GM19397 (cell line): ENCODE data around the gene CAPN15.

ENCODE experiments used
- ATAC-seq: cut with Tn5 transposase; IDR thresholded peaks from one replicate; pipeline ENCODE4 v1.9.1; 2021; ENCODE audit warnings: mild to moderate bottlenecking, moderate library complexity; ENCODE audit not compliant: unreplicated experiment

Gene CAPN15

DNA sequence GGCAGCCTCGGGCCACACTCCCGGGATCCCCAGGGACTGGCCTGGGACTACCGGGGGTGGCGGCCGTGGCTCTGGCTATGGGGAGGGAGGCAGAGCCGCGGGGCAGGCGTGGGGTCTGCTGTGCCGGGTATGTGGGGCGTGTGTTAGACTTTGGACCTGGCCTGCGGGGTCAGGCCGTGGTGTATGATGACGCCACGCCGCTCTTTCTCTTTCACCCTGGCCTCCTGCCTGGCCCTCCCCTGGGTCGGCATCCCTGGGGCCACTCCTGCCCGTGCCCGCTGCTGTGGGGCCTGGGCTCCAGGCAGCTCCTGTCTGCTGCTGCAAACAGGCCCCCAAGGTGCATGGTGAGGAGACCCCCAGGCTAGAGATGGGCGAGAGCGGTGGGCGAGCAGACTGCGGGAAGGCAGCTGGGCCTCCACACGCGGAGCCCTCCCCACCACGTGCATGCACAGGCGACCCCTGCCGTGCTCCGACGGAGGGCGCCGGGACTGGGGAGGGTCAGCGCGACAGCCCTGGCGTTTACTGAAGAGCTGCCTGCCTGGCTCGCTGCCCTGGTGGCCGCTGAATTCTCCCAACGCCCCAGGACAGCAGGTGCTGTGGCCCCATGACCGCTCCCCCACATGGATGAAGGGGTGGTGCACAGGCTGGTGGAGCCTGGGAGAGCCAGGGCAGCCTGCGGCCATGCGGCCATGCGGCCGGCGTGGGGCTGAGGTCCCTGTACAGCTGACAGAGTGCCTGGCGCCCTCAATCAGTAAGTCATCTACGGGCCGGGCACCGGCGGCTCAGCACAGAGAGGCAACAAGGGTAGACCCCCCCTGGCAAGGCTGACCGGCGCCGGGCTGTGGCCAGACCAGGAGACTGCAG is 16.0 kb downstream of the CAPN15 start:
- ATAC-seq = no peak

DNA sequence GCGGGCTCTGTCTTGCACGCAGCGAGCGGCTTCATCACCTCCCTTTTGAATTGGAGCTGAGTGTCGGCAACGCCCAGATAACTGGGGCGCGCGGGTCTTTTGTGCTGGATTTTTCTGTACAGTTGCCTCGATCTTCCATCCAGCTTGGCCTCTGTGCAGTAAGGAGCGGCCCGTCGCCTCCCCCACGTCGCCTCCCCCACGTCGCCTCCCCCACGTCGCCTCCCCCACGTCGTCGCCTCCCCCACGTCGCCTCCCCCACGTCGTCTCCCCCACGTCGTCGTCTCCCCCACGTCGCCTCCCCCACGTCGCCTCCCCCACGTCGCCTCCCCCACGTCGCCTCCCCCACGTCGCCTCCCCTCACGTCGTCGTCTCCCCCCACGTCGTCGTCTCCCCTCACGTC is 17.0 kb downstream of the CAPN15 start:
- no peak for ATAC-seq

- no peak for ATAC-seq
These were observed 19.6 kb downstream of the CAPN15 start for GRCh38 chr16:546909-547770.

- no peak for ATAC-seq
These were observed 21.1 kb downstream of the CAPN15 start for GRCh38 chr16:548586-548985.

DNA sequence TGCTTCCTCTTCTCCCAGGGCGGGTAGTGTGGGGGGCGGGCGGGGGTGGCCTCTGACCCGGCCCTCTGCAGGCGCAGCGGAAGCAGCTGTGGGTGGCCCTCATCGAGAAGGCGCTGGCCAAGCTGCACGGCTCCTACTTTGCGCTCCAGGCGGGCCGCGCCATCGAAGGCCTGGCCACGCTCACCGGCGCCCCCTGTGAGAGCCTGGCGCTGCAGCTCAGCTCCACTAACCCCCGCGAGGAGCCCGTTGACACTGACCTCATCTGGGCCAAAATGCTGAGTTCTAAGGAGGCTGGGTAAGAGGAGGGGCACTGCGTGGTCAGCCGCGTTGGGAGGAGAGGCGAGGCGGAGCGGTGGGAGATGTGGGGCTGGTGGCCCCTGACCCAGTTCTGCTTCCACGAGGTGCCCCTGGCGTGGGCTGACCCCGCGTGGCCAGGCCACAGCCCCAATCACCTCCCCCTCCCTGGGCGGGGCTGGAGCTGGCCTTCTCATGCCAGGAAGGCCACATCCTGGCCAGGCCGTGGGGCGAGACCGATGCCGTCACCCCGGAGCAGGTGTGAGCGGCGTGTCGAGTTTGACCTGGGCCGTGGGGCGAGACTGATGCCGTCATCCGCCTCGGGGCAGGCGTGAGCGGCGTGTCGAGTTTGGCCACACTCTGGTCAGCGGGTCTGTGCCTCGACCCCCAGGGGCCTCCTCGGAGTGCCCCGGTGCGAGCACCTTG is 22.2 kb downstream of the CAPN15 start:
- ATAC-seq = no peak

DNA sequence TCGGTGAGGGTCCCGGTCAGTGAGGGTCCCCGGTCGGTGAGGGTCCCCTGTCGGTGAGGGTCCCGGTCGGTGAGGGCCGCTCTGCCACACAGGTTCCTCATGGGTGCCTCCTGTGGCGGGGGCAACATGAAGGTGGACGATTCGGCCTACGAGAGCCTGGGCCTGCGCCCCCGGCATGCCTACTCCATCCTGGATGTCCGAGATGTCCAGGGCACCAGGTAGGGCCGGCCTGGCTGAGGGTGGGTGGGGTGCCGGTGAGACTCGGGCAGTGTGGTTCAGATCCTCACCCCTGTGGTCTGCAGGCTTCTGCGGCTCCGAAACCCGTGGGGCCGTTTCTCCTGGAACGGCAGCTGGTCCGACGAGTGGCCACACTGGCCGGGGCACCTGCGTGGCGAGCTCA is 23.7 kb downstream of the CAPN15 start:
- ATAC-seq = no peak

GRCh38 chr16:552171-552570 is 24.7 kb downstream of the CAPN15 start:
- ATAC-seq = no peak

GRCh38 chr16:553601-554296 is 26.2 kb downstream of the CAPN15 start:
- ATAC-seq = no peak

- ATAC-seq = no peak
These were observed 26.7 kb downstream of the CAPN15 start for GRCh38 chr16:554297-554621.

DNA sequence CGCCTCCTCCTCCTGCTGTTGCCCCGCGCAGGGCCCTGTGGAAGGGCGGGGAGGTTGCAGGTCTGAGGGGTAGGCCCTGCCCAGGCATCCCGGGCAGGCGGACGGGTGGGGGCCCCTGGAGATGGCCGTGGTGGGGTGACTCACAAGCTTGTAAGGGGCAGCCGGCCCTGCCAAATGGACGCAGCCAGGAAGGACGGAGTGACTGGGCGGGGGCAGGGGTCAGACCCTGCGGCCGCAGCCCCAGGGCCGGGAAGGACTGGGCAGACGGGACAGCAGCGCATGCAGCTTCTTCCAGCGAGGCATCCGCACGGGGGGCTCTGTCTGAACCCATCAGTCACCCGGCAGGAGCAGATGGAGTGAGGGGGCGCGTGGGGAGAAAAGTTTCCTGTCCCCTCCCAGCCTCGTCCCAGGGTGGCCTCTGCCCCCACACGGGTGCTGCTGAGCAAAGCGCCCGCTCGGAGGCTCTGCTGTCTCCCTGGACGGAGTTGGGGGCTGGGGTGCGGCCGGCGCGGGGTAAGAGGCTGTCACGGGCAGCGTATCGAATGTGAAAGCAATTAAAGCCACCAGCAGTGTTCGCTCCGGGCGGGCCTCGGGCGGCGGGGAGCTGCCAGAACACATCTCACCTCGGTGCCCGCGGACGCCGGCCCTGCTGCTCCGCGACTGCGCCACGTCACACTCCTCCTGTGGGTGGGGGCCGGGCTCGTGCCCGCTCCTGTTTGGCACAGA is 27.3 kb downstream of the CAPN15 start:
- no peak for ATAC-seq

GRCh38 chr16:555528-556473 is 28.3 kb downstream of the CAPN15 start:
- no peak for ATAC-seq

GRCh38 chr16:556474-557173 is 29.1 kb downstream of the CAPN15 start:
- ATAC-seq = no peak

DNA sequence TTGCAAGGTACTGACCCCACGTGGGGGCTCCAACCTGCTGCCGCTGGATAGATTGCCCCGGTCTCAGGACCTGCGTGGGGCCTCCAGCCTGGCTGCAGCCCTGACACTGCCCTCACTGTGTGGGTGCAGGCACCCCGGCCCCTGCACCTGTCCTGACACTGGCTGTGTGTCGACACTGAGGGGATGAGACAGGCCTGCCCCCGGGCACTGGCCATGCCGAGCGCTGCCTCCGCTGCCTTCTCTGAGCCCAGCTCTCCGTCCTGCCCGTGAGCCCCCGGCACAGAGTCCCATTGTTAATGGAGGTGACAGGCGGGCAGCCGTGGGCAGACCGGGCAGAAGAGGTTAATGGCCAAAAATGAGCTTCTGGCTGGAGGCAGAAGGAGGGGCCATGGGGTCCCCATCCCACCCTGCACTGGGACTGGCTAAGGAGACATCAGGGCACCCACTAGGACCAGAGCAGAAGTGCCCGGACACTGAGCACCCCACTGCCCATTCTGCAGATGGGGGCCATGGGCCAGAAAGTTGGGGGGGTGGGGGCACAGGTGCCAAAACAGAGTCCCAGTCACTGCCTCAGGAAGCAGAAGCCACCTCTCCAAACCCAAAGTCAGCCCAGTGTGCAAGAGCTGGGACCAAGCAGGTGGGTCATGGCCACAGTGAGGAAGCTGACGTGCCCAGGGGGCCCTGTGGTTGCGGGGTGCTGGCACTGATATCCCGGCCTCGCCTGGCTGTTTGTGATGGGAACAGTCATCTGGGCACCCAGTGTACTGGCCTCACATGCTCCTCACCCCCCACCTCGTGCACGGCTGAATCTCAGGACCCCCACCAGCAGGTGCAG is 30.2 kb downstream of the CAPN15 start:
- no peak for ATAC-seq

DNA sequence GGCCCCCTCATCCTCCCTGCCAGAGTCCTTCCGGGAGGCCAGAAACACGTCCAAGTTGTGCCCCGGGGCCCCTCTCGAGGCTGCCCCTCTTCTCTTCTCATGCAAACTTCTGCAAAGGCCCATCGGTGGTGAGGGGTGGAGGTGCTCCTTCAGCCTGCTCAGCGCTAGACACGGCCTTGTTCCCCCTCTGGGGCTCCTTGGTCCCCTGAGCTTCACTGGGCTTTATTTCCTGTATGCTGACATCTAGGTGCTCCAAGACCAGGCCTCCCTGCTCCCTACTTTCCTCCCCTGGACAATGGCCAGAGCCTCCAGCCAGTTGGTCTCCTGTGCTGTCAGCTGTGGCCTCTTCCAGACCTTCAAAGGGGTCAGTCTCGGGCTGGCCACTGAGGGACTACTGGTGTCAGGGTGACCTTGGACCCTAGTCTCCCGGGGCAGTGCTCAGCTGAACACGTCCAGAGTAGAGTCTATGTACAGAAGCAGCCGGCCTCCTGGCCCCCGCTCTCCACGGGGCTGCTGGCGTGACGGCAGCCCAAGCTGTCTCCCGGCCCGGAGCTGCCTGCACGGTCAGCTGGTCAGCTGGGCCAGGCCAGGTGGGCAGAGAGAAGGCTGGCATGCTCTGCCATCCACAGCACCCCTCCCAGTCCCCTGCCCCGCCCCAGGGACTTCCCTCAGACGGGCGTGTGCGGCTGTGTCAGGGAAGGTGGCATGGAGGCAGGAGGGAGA is 30.9 kb downstream of the CAPN15 start:
- ATAC-seq = no peak

DNA sequence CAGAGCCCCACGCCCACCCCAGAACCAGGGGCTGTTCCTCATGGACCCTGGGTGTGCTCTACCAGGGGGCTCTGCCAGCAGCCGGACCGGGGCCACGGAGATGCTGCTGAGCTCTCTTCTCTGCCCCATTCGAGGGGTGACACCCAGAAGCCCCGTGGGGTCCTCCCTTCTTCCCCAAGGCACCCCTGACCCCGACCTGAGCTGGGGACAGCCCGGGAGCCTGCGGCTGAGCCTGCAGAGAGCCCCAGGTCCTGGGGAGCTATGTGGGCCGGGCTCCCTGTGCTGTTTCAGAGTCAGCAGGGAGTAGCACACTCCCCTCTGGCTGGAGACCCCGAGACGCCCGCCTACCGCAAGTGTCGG is 31.5 kb downstream of the CAPN15 start:
- ATAC-seq = no peak

- ATAC-seq = no peak
These were observed 32.1 kb downstream of the CAPN15 start for GRCh38 chr16:559411-560203.
